GM12878 (cell line): ENCODE data around the gene PTTG1. TPM values are rescaled to one million over a fixed set of nuclear protein-coding genes. Genes with fewer than 3 reads are reported as not detected.

Experiments used
- ATAC-seq: fragments of 200-7000 bp; cut with Tn5 transposase; 3 replicates; pipeline ENCODE4 v1.9.1; 2020; ENCODE audit warnings: mild to moderate bottlenecking, moderate library complexity
- BruUV-seq: library from RNA; stranded (reverse); fragments of 400-500 nt; replicated peaks from 2 replicates; lab custom pipeline; 2021; lab: Mats Ljungman, UMichigan
- CTCF ChIA-PET: fragments of 300-600 bp; sonication (Branson Sonifier 250); formaldehyde crosslinking; extraction: SDS; loops from one replicate; lab custom pipeline; 2021; ENCODE audit warnings: inconsistent platforms; lab: Yijun Ruan, JAX
- POLR2A ChIA-PET: fragments of 350-600 bp; formaldehyde crosslinking; extraction: SDS; loops from one replicate; lab custom pipeline; 2021; ENCODE audit warnings: inconsistent platforms; lab: Charles Lee
- RAD21 ChIA-PET: fragments of 300-600 bp; sonication (Branson Sonifier 250); formaldehyde crosslinking; loops from one replicate; lab custom pipeline; 2023; ENCODE audit warnings: antibody characterized with exemption; ENCODE audit not compliant: unreplicated experiment; lab: Charles Lee
- SMC1A ChIA-PET: fragments of 300-600 bp; sonication (Branson Sonifier 250); formaldehyde crosslinking; loops from one replicate; lab custom pipeline; 2023; ENCODE audit not compliant: unreplicated experiment, uncharacterized antibody; lab: Charles Lee
- DNase-seq: peaks from one replicate; pipeline ENCODE4 v3.0.0-alpha.2; 2011; ENCODE audit warnings: low read depth, low spot score
- FAIRE-seq: peaks from 3 replicates; lab custom pipeline; 2011; peaks lifted over from hg19 to GRCh38; lab: Jason Lieb, UNC
- H2AFZ ChIP-seq: 2 replicates; pipeline ENCODE4 v1.6.0; 2011; ENCODE audit warnings: low read depth, low read length, control low read depth; ENCODE audit not compliant: control insufficient read depth
- H3K27ac ChIP-seq: 2 replicates; pipeline ENCODE4 v1.5.1; 2011; ENCODE audit warnings: control low read depth; ENCODE audit not compliant: control insufficient read depth, insufficient read depth
- H3K27me3 ChIP-seq, 2 experiments: replicated peaks in 1 of 2; 2 replicates each; pipeline versions ENCODE4 v1.6.0 to v1.6.1; 2011; ENCODE audit warnings: low read length in 1 of 2; ENCODE audit not compliant: control insufficient read depth in 2 of 2, insufficient read depth in 2 of 2
- H3K36me3 ChIP-seq, 2 experiments: 2 replicates each; pipeline ENCODE4 v1.5.1; 2011; ENCODE audit warnings: low read length in 1 of 2; ENCODE audit not compliant: control insufficient read depth in 2 of 2, insufficient read depth in 2 of 2
- H3K4me1 ChIP-seq: 2 replicates; pipeline ENCODE4 v1.6.1; 2011; ENCODE audit warnings: mild to moderate bottlenecking, low read length, moderate library complexity, mixed read lengths; ENCODE audit not compliant: control insufficient read depth, insufficient read depth
- H3K4me2 ChIP-seq: 2 replicates; pipeline ENCODE4 v1.6.0; 2011; ENCODE audit warnings: control low read depth; ENCODE audit not compliant: control insufficient read depth, insufficient read depth
- H3K4me3 ChIP-seq: fragments of 200-600 bp; sonication (generic); 2 replicates; pipeline ENCODE4 v1.5.1; 2016
- H3K79me2 ChIP-seq: 2 replicates; pipeline ENCODE4 v1.6.0; 2011; ENCODE audit warnings: low read length; ENCODE audit not compliant: control insufficient read depth, insufficient read depth
- H3K9ac ChIP-seq: 2 replicates; pipeline ENCODE4 v1.8.0; 2011; ENCODE audit warnings: low read length, control low read depth, mixed read lengths; ENCODE audit not compliant: control insufficient read depth, insufficient read depth
- H3K9me3 ChIP-seq: replicated peaks from 3 replicates; pipeline ENCODE4 v1.5.1; 2011; ENCODE audit warnings: mild to moderate bottlenecking, low read length; ENCODE audit not compliant: control insufficient read depth, insufficient read depth
- H4K20me1 ChIP-seq: 2 replicates; pipeline ENCODE4 v1.6.0; 2011; ENCODE audit not compliant: control insufficient read depth, insufficient read depth
- BCL11A ChIP-seq: IDR thresholded peaks from 2 replicates; pipeline ENCODE4 v1.6.1; 2011; ENCODE audit warnings: low read depth, low read length
- E2F8 ChIP-seq: fragments of 450-650 bp; IDR thresholded peaks from 2 replicates; pipeline ENCODE4 v1.6.1; 2018; ENCODE audit warnings: mild to moderate bottlenecking, low read depth, moderate library complexity; ENCODE audit not compliant: partially characterized antibody
- EED ChIP-seq: sonication (generic); IDR thresholded peaks from 2 replicates; pipeline ENCODE4 v1.6.1; 2016; ENCODE audit warnings: antibody characterized with exemption, low read depth
- FOXK2 ChIP-seq: fragments of 450-650 bp; IDR thresholded peaks from 2 replicates; pipeline ENCODE4 v1.6.1; 2017; ENCODE audit warnings: mild to moderate bottlenecking, moderate library complexity
- HDAC2 ChIP-seq: fragments of 200-600 bp; sonication (generic); IDR thresholded peaks from 2 replicates; pipeline ENCODE4 v1.6.1; 2017
- KAT2A ChIP-seq: conservative IDR thresholded peaks from 2 replicates; pipeline ENCODE4 v1.6.1; 2011; ENCODE audit warnings: low read depth, low read length; ENCODE audit not compliant: control insufficient read depth
- MEF2A ChIP-seq: IDR thresholded peaks from 2 replicates; pipeline ENCODE4 v1.6.1; 2011; ENCODE audit warnings: low read depth, mild to moderate bottlenecking, low read length, moderate library complexity; ENCODE audit not compliant: insufficient read depth
- NFYA ChIP-seq: IDR thresholded peaks from 2 replicates; pipeline ENCODE4 v1.6.1; 2011; ENCODE audit warnings: low read depth, mild to moderate bottlenecking, low read length, improper control_type of control experiment, borderline replicate concordance
- PAX5 ChIP-seq: IDR thresholded peaks from 2 replicates; pipeline ENCODE4 v1.6.1; 2011; ENCODE audit warnings: low read depth, low read length, borderline replicate concordance
- POLR2AphosphoS5 ChIP-seq: IDR thresholded peaks from 2 replicates; pipeline ENCODE4 v1.6.1; 2011; ENCODE audit warnings: mild to moderate bottlenecking, low read length, inconsistent platforms
- SIN3A ChIP-seq: IDR thresholded peaks from 2 replicates; pipeline ENCODE4 v1.6.1; 2012; ENCODE audit warnings: low read depth, low read length, improper control_type of control experiment
- SMAD1 ChIP-seq: fragments of 450-650 bp; IDR thresholded peaks from 2 replicates; pipeline ENCODE4 v1.6.1; 2018; ENCODE audit warnings: mild to moderate bottlenecking, low read depth; ENCODE audit not compliant: partially characterized antibody
- SPI1 ChIP-seq: IDR thresholded peaks from 2 replicates; pipeline ENCODE4 v1.6.1; 2011; ENCODE audit warnings: low read depth, mild to moderate bottlenecking, low read length, moderate library complexity, borderline replicate concordance; ENCODE audit not compliant: insufficient read depth
- TCF12 ChIP-seq: IDR thresholded peaks from 2 replicates; pipeline ENCODE4 v1.6.1; 2011; ENCODE audit warnings: low read depth, mild to moderate bottlenecking, low read length
- WRNIP1 ChIP-seq: IDR thresholded peaks from 2 replicates; pipeline ENCODE4 v1.6.1; 2011; ENCODE audit warnings: low read depth, low read length, improper control_type of control experiment, borderline replicate concordance
- YBX1 ChIP-seq: fragments of 450-650 bp; IDR thresholded peaks from 2 replicates; pipeline ENCODE4 v1.6.1; 2016; ENCODE audit warnings: antibody characterized with exemption
- ZNF274 ChIP-seq: IDR thresholded peaks from one replicate; pipeline ENCODE4 v1.8.0; 2011; ENCODE audit not compliant: insufficient read length, insufficient read depth
- ZSCAN29 ChIP-seq: fragments of 450-650 bp; IDR thresholded peaks from 2 replicates; pipeline ENCODE4 v1.6.1; 2017; ENCODE audit warnings: mild to moderate bottlenecking, moderate library complexity
- WGBS: methylation state at CpG from one replicate; pipeline ENCODE4 v1.1.6; 2016; ENCODE audit warnings: low lambda C conversion rate; ENCODE audit not compliant: insufficient replicate concordance, insufficient coverage; ENCODE audit errors: missing lambda C conversion rate; 5-methylcytosine and 5-hydroxymethylcytosine counted together
- in situ Hi-C: fragments of 300-500 bp; cut with MboI; formaldehyde crosslinking; loops from 9 replicates; pipeline ENCODE4 v1.14.3; 2018; ENCODE audit warnings: mixed read lengths
- intact Hi-C: fragments of 100-400 bp; cut with micrococcal nuclease; formaldehyde crosslinking; loops from one replicate; pipeline ENCODE4 v1.14.2; 2022; ENCODE audit not compliant: unreplicated experiment
- polyA plus RNA-seq, 11 experiments: library from polyadenylated mRNA; depleted of rRNA in 4 of 11; unstranded in 6 of 11; stranded (reverse) in 5 of 11; fragments of >200 nt; fragmentation: Nextera tagmentation in 4 of 11; fragmentation: Illumina TruSeq in 1 of 11; extraction: Ambion mirVana in 4 of 11; extraction: Trizol in 1 of 11; gene quantifications; 1 replicate in 1 of 11; 2 replicates in 10 of 11; pipeline versions ENCODE4 v1.2.1 to v1.2.3, GENCODE V29; 2011 to 2016; ENCODE audit warnings: inconsistent platforms in 2 of 11, missing spikeins in 2 of 11, low read depth in 1 of 11
- total RNA-seq, 4 experiments: library from RNA; depleted of rRNA in 3 of 4; stranded (reverse); fragments of >200 nt in 3 of 4; fragmentation: Illumina TruSeq in 1 of 4; extraction: Trizol in 1 of 4; gene quantifications; 2 replicates each; pipeline versions ENCODE4 v1.2.1 to v1.2.3, GENCODE V29; 2013 to 2021

The PTTG1 gene
- total and polyA plus RNA-seq, 10 of the 15 experiments (the other 5 are each of a cell fraction or from before 2014, with no cell fraction given) = 154 to 1,033 (median 377) TPM

DNA sequence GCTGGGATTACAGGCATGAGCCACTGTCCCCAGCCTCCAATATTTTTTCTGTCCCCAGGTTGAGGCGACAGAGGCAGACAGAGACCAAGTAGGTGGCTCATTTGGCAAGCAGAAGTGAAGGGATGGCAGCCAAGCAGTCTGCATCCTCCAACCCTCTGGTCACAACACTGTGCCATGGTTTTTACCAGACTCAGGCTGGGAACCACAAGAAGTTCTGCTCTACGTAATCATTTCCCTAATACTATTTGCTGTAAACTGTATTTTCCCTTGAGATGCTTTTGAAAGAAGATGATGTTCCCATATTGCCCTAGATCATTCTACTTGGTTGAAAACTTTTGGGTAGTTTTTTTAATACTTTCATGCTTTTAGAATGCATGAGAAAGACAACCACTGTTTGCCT is 40.5 kb downstream of the PTTG1 start (continued):
- no peak; the same call in 1 of the 2 replicates for TF ChIP-seq SPI1
- TF ChIP-seq, all 136 proteins: peak for 23

DNA sequence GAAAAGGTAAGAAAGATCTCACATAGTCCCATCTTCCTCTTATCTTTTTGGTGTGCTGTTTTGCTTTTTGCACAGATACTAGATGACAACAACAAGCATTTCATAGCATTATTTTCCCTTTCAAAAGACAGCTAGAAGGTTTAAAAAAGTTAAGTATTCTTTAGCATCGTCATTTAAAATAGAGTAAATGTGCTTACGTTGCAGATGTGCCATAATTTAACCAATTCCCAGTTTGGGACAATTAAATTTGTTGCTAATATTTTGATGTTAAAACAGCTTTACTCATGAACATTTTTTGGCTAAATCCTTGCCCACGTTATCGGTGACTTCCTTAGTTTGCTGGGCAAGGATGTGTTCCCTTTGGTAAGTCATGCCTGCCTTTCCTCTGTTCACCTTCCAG is 41.6 kb downstream of the PTTG1 start:
- DNase-seq = no peak
- FAIRE-seq = no peak
- in situ Hi-C loops = no loop called here
- Histone ChIP-seq H3K79me2 (peaks cover 42% of the 10 kb centered on the region), H3K9me3 (no peaks in the 10 kb centered on the region; the same call in 2 of the 3 replicates), H3K9ac (no peak overlapping the region), H3K4me1 (peaks cover 55% of the 10 kb centered on the region), H3K36me3 (no peaks in the 10 kb centered on the region), H3K27me3 (no peaks in the 10 kb centered on the region), H3K27ac (peak overlapping the region; percentile 68; the same call in 1 of the 2 replicates), H3K4me3 (no peak overlapping the region), H4K20me1 (no peaks in the 10 kb centered on the region), H3K4me2 (no peak overlapping the region; the same call in 1 of the 2 replicates), H2AFZ (no peak overlapping the region)
- intact Hi-C loops = loop anchor here (10.0 kb wide), 1 partner anchor 1258 kb away; the partner anchor contains the start of gene RNF145
- ATAC-seq = no peak
- POLR2A ChIA-PET = interaction anchor here (1.0 to 6.2 kb wide), 8 partner anchors 10 to 380 kb away, joined by 4 to 156 read pairs (median 8); partner anchors contain the start of gene SLU7
- BruUV-seq = no TSS peak
- 90% methylated on average over 4 of the region's 4 CpGs for WGBS
- SMC1A ChIA-PET = interaction anchor here (0.8 to 15.7 kb wide), 7 partner anchors 10 to 44 kb away, joined by 3 to 511 read pairs (median 50); partner anchors contain the start of gene SLU7
- no peak for TF ChIP-seq E2F8
- no peak for TF ChIP-seq WRNIP1
- TF ChIP-seq HDAC2 = no peak
- no peak for TF ChIP-seq ZNF274
- no peak for TF ChIP-seq MEF2A
- TF ChIP-seq EED = no peak
- no peak for TF ChIP-seq YBX1
- no peak for TF ChIP-seq FOXK2
- no peak for TF ChIP-seq BCL11A
- TF ChIP-seq TCF12 = no peak
- TF ChIP-seq POLR2AphosphoS5 = no peak
- TF ChIP-seq PAX5 = no peak
- no peak for TF ChIP-seq SMAD1
- TF ChIP-seq KAT2A = no peak
- no peak for TF ChIP-seq NFYA
- no peak for TF ChIP-seq SIN3A
- TF ChIP-seq ZSCAN29 = no peak
- CTCF ChIA-PET = interaction anchor here (0.7 to 9.8 kb wide), 4 partner anchors 17 to 44 kb away, joined by 3 to 230 read pairs (median 6); no protein-coding TSS in a partner anchor
- RAD21 ChIA-PET = interaction anchor here (1.0 to 9.8 kb wide), 7 partner anchors 9 to 45 kb away, joined by 4 to 329 read pairs (median 17); no protein-coding TSS in a partner anchor
